HG02885 (cell line): ENCODE measurements around the gene CCDC106.

ENCODE experiments used
- ATAC-seq: cut with Tn5 transposase; IDR thresholded peaks from one replicate; pipeline ENCODE4 v1.9.1; 2021; ENCODE audit warnings: mild to moderate bottlenecking; ENCODE audit not compliant: unreplicated experiment, poor library complexity

Gene CCDC106

DNA sequence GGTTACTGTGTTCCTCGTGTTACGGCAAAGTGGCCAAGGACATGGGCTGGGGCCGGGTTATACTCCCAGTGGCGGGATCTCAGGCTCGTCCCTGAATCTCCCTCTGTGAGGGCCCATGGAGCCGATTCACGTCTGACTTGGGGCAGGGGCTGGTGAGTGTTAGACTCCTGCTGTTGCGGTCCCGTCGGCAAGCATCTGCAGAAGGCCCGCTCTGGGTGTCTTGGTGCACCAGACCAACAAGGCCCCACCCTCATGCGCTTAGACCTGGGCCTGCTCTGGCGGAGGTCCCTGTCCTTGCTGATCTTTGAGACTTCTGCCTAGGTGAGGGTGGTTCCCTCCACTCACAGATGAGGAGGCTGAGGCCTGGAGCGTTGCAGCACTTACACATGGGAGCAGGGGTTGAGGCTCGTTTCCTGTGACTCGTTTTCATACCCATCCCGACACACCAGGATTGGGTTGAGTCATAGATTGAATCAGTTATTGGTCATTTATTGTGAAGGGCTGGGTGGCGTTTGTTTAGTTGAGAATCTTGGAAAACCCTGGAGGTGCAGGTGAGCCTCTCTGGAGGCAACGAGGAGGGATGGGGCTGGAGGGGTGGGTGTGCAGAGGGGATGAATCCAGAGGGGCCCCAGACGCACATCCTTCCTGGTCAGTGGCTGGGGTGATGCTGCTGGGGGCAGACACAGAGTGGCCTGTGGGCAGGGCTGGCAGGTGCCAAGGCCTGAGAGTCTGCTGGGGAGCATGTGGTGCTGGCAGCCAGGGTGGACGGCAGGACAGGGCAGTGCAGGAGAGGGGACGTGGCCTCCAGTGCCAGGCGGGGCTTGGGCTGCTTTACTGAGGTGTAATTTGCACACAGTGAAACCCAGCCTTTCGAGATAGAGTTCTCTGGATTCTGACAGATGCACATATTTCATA, 31.6 kb downstream of the CCDC106 start:
- no peak for ATAC-seq

- ATAC-seq, result no peak
These were observed 32.5 kb downstream of the CCDC106 start for GRCh38 chr19:55680339-55681130.

DNA sequence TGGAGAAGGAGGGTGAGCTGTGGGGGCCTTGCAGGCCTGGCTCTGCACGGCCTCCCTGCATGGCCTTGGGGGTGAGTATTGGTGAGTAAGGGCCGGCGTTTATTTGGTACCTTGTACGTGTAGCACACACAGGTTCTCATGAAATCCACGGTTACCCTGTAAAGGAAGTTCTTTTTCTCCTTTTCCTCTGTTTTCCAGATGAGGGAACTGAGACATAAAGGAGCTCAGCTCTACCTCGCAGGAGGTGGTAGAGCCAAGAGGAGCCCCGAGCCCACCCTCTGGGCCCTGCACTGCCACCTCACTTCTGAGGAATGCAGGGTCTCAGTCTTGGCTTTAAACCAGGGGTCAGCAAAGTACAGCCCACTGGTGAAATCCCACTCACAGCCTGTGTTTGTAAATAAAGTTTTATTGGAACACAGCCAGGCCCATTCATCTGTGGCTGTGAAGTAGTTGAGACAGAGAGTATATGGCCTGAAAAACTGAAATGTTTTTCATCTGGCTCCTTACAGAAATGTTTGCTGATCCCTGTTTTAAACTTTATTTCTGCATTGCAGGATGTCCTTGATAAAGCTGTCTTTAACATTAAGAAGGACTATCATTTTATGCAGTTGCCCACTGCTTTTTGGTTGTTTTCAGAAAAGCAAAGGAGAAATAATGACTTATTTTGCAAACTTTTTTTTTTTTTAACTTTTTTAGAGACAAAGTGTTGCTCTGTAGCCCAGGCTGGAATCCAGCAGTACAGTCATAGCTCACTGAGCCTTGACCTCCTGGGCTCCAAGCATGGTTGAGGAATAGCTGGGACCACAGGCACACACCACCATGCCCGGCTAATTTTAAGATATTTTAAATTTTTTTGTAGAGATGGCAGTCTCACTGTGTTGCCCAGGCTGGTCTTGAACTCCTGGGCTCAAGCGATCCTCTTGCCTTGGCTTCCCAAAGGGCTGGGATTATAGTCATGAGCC, 33.4 kb downstream of the CCDC106 start:
- ATAC-seq, result no peak

DNA sequence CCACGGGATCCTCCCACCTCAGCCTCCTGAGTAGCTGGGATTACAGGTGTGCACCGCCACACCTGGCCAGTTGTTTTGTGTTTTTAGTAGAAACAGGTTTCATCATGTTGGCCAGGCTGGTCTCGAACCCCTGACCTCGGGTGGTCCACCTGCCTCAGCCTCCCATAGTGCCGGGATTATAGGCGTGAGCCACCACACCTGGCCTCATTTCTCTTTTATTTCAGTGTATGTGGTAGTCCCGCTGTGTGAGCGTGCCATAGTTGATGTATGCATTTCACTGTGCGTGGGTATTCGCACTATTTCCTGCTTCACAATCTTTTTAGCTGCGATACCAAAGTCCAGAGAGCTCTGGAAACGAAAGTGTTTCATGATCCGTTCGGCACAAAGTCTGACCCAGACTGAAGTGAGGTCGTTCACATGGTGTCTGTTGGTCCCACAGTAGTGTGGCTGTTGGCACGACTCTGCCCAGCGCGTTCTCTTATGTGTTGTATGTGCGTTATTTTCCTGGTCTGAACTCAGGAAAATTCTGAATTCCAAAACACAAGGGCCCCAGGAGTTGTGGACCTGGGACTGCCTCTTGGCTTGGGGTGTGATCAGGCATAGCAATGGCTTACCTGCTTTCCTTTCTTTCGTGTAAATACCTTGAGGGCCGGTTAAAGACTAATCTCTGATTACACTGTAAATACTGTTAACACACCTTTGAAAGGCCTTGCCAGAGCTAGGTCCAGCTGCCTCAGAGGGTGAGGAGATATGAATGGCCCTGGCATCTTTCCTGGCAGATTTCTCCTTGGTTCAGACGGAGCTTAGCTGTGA, 35.6 kb downstream of the CCDC106 start:
- ATAC-seq, result no peak

DNA sequence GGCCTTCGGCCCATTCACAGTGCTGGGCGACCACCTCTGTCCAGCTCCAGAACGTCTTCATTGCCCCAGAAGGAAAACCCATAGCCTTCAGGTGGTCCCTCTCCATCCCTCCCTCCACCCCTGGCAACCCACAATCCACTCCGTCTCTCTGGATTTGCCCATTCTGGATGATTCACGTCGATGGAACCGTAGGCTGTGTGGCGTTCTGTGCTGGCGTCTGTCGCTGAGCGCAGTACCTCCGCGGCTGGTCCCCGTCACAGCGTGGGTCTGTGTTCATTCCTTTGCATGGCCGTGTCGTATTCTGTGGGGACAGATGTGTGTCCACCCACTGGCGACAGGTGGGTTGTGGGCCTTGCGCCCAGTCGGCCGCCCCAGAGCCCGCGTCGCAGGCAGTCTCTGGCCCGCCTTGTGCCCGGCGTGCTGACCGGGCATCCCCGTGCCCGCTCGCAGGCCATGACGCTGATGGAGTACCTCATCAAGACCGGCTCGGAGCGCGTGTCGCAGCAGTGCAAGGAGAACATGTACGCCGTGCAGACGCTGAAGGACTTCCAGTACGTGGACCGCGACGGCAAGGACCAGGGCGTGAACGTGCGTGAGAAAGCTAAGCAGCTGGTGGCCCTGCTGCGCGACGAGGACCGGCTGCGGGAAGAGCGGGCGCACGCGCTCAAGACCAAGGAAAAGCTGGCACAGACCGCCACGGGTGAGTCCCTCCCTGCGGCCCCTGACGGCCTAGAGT, 37.1 kb downstream of the CCDC106 start:
- ATAC-seq, result no peak

DNA sequence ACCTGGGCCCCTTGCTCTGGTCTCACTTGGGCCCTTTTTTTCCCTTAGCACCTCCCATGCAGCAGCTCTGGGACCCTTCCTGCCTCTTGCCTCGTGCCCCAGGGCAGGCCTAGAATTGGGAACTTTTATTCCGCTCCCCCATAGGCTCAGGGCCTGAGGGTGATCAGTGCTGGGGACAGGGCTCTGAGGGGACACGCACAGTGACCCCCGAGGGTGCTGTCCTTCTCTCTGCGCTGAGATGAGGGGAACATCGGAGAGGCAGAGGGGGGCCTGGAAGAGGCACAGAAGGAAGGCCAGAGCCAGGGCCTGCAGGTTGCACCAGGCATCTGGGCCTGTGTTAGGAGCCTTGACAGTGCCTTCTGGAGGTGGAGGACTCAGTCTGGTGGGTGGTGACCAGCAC, 37.8 kb downstream of the CCDC106 start:
- ATAC-seq, result no peak

DNA sequence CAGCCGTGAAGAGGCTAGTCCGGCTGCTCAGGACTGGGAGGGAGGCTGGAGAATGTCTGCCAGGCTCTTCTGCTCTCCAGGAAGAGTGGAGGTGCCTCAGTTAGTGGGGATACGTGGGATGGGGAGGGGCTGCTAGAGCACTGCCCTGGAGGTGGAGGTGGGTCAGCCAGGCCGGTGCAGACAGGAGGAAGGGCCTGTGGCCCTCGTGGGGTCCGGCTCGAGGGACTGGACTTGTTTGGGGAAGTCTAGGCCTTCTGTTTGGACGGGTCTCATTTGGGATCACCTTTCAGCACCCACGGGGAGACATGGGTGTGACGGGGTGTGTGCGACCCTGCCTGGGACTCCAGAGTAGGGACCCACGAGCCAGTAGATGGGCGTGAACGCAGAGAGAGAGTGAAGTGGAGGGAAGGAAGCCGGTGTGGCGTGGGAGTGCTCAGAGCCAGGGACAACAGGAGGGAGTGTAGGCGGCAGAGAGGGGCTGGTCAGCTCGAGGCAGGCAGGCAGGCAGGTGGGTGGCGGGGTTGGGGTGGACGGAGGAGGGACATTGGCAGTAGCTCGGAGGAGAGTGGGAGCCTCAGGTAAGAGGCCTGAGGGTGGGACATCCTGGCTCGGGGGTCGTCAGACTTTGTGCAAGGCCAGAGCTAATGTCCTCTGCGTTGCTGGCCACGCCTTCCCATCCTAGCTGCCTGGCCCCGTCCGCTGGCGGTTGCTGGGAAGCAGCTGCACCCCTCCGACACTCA, 38.5 kb downstream of the CCDC106 start:
- ATAC-seq, result no peak

DNA sequence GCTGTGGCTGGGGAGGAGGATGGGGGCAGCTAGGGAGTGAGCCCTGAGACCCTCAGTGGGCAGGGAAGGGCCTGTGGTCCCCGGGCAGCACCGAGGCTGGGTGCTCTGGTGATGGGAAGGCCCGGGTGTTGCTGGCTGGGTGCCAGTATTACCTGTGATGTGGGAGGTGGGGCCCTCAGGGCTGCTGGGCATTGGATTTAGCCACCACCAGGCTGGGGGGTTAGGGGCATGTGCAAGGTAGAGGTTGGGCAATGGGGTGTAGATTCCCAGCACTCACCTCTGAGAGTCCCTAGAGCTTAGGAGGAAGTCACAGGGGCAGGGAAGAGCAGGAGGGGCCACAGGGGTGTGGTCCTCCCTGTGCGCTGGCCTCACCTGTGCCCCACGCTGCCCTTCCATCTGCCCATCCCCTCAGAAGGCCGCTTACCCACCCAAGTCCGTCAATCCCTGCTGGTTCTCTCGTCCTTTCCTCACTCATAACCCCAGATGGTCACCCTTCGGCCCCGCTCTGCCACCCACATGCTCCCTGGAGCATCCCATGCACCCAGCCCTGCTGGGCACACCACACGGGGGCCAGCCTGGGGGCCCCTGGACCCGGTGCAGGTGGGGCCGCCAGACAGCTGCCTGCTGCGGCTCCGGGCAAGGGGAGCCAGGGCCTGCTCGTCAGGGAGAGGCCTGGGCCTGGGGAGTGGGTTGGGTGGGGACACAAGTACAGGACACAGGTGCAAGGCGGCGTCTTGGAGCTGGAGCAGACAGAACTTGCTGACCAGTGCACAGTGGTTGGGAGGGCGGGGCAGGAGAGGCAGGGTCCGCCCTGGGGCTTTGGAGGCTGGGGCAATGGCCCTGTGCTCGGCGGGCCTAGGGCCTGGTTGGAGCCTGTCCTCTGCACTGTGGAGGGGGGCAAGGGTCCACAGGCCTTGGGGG, 39.5 kb downstream of the CCDC106 start:
- no peak for ATAC-seq

DNA sequence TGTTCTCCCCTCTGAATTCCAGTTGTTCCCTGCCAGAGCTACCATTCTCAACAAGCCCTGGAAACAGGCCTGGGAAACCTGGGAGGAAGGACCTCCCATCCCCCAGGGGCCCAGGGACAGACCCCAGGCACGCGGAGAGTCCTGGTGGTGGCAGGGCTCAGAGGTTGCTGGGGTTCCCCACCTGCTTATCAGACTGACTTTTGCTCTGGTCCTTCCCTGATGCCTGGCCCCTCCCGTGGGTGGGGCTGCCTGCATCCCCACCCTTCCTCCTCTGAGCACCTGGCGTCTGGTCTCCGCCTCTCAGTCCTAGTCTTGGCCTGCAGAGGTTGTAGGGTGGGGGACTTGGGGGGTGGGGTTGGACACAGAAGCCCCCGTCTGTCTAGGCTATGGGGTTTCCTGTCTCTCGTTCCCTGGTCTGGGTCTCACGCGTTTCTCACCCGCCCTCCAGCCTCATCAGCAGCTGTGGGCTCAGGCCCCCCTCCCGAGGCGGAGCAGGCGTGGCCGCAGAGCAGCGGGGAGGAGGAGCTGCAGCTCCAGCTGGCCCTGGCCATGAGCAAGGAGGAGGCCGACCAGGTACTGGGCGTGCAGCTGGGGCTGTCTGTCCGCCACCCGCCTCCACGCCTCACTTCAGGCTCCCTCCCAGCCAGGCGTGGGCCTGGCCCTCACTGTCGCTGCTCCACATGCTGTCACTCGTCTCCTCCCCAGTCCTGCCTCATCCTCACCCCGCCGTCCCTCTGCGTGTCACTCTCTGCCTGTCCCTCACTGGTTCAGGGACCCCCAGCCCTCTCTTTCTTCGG, 40.6 kb downstream of the CCDC106 start:
- ATAC-seq, result no peak

DNA sequence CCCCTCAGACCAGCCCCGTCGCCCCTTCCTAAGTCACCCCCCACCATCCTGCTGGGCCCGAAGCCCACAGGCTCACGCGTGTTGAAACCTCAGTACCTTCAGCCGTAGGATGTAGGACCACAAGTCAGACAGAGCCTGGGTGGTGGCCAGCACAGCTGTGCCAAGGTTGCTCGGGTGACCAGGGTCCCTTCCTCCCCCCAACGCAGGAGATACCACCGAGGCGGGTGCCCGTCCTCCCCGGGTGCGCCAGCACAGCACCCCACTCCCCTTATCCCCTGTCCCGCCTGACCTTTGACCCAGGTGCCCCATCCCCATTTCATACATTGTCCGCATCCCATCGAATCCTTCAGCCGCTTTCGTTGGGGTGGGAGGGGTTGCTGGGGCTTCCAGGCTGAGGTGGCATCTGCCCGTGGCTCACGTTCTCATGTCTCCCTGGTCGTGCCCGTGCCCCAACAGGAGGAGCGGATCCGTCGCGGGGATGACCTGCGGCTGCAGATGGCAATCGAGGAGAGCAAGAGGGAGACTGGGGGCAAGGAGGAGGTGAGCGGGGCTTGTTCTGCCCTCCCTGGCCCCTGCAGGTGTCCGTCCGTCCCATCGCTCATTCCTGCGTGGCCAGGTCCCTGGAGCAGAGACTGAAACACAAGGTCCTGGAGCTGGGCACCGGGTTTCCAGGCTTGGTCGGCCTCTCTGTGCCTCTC, 41.5 kb downstream of the CCDC106 start:
- ATAC-seq, result no peak

DNA sequence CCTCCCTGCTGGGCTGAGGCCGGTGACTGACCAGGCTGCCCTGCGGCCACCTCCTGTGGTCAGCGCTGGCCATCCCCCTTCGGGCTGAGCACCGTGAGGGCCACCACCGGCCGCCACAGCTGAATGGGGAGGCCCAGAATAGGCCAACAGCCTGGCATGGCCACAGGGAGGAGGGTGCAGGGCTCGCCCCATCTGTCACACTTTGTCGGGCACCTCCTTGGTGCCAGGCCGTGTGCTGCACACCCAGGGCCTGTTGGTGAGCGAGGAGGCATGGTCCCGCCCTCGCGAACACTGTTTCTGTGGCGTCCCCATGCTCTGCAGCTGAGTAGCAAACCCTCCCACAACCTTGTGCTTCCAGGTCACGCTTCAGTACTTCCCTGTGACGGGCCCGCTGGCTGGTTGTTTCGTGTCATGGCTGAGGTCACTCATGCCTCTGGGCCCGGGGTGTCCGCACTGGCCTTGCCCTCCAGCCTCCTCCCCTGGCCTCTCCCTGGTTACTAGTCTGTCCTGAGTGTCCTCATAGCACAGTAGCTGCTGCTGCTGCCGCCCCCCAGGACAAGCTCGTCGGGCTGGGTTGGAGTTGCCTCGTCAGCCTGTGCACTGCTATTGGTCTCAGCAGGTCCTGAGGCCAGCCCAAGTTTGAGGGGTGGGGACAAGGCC, 42.2 kb downstream of the CCDC106 start:
- no peak for ATAC-seq

DNA sequence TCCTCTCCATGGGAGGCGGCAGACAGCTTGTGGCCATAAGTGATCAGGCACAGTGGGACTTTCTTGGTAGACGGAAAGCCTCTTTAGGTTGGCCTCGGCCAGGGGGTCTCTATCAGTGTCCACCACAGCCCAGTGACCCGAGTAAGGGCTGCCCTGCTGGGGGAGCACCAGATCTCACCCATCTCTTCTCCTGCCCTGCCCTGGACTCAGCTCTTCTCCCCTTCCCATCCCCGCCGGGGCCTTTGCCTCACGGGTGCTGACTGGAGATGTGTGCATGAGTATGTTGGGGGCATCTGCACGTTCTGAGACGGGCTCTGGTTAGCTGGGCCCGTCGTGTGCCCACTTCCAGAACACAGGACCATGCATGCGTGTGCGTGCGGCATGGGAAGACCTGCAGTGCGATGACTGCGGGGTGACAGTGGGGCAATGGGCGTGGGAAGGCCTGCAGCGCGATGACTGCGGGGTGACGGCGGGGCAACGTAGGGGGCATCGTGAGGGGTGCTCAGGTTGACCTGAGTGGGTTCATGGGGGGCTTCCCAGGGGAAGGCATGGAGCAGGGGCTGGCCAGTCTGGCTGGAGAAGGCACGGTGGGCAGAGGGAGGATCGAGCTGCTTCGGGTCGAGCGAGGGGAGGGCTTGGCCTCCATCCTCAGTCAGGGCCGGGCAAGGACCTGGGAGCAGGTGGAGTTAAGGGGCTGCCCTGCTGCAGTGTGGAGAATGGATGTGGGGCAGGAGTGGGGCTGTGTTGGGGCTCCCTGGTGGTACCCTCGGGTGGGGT, 42.9 kb downstream of the CCDC106 start:
- no peak for ATAC-seq

DNA sequence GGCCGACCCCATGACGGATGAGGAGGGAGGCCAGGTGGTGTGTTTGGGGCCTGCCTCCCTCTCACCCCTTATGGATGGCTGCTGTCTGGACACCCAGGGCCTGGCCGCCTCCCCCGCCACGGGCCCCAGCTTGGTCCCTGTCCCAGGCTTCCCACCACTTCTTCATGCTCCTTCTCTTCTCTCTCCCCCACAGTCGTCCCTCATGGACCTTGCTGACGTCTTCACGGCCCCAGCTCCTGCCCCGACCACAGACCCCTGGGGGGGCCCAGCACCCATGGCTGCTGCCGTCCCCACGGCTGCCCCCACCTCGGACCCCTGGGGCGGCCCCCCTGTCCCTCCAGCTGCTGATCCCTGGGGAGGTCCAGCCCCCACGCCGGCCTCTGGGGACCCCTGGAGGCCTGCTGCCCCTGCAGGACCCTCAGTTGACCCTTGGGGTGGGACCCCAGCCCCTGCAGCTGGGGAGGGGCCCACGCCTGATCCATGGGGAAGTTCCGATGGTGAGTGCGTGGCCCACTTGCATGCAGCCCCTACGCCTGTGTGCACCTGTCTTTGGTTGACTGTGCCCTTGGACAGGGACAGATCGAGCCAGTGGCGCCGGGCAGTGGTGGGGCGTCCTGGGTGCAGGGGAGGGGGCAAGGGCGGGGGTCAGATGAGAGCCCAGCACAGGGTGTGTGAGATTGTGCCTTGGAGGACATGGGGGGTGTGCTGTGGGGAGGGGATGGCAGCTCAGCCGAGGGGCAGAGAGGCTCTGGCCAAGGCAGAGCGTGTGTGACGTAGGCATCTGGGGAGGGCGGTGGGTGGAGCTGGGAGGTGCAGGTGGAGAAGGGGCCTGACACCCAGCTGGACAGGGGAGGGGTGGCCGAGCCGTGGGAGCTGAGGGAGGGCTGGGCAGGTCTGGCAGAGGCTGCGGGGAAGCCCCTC, 43.8 kb downstream of the CCDC106 start:
- ATAC-seq, result no peak

DNA sequence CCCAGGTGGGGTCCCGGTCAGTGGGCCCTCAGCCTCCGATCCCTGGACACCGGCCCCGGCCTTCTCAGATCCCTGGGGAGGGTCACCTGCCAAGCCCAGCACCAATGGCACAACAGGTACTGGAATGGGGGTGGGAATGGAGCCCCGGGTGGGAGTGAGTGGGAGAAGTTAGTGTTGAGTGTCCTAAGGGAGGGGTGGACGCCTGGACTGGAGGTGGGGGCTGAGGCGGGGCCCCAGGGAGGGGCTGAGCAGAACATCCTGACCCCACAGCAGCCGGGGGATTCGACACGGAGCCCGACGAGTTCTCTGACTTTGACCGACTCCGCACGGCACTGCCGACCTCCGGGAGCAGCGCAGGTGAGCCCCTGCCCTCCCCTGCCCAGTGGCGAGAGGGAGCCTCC, 44.7 kb downstream of the CCDC106 start:
- no peak for ATAC-seq
